Thyroid gland (tissue), 4 donors: ENCODE measurements around the gene MIEN1.

Source experiments
- CTCF ChIP-seq, 6 experiments: fragments of 200-600 bp in 3 of 6; fragments of 450-650 bp in 3 of 6; sonication (generic) in 3 of 6; IDR thresholded peaks; one replicate each; pipeline ENCODE4 v1.5.1; 2016 to 2019; ENCODE audit warnings: antibody characterized with exemption in 6 of 6, mild to moderate bottlenecking in 2 of 6, inconsistent platforms in 1 of 6, moderate library complexity in 1 of 6
- POLR2A ChIP-seq, 2 donors: fragments of 450-650 bp; IDR thresholded peaks; one replicate each; pipeline ENCODE4 v1.6.1; 2017; ENCODE audit warnings: antibody characterized with exemption in 2 of 2, mild to moderate bottlenecking in 2 of 2, moderate library complexity in 1 of 2

- no peak for TF ChIP-seq POLR2A (IDR thresholded peaks at IDR 0.05)
- TF ChIP-seq CTCF (IDR thresholded peaks at IDR 0.05) = no peak
Measured at GRCh38 chr17:39735882-39736281, 5.5 kb upstream of the MIEN1 start.
